Measurements from ENCODE around the gene GUCY1A1. TPM values are rescaled to one million over a fixed set of nuclear protein-coding genes. Genes with fewer than 3 reads are reported as not detected.

GUCY1A1 gene
- total RNA-seq, 1 donor from 2014 or later, result 1.0 TPM

- Mint-ChIP-seq H3K4me3 (ENCODE audit: unreplicated experiment) (no peak overlapping the region), H3K27ac (ENCODE audit: unreplicated experiment) (no peak overlapping the region), H3K9me3 (ENCODE audit: unreplicated experiment) (no peaks in the 10 kb centered on the region), H3K36me3 (ENCODE audit: low read depth, unreplicated experiment) (no peaks in the 10 kb centered on the region), H3K27me3 (ENCODE audit: low read depth, unreplicated experiment) (peaks cover 19% of the 10 kb centered on the region), H3K4me1 (ENCODE audit: low read depth, unreplicated experiment) (peaks cover 1% of the 10 kb centered on the region)
- H2AFZ ChIP-seq (ENCODE audit: low read depth, low read length), result no peak overlapping the region
- TF ChIP-seq EZH2 (IDR thresholded peaks at IDR 0.05; ENCODE audit: insufficient read depth, low read length) (no peak), CTCF (IDR thresholded peaks at IDR 0.05; ENCODE audit: insufficient read depth, low read depth, low read length) (no peak)
- DNase-seq (ENCODE audit: low read depth) (no peak), FAIRE-seq (no peak)
- no peaks in the 10 kb centered on the region for H3K36me3 ChIP-seq (ENCODE audit: insufficient read depth, low read length)
- peaks cover 6% of the 10 kb centered on the region for H3K27me3 ChIP-seq (ENCODE audit: insufficient read depth, low read length)
- no peaks in the 10 kb centered on the region for H4K20me1 ChIP-seq (ENCODE audit: insufficient read depth, low read length)
- no peak overlapping the region for H3K9ac ChIP-seq (ENCODE audit: low read length)
- no peak overlapping the region for H3K4me2 ChIP-seq (ENCODE audit: low read length)
- H3K4me1 ChIP-seq (ENCODE audit: insufficient read depth, low read length), result no peaks in the 10 kb centered on the region
- no peaks in the 10 kb centered on the region for H3K79me2 ChIP-seq (ENCODE audit: insufficient read depth, low read length)
- no peak overlapping the region for H3K4me3 ChIP-seq (ENCODE audit: insufficient read depth, low read depth, low read length)
- no peaks in the 10 kb centered on the region for H3K9me3 ChIP-seq (ENCODE audit: insufficient read depth, low read depth, low read length)
- no peak overlapping the region for H3K27ac ChIP-seq (ENCODE audit: low read depth, low read length)
Observed at GRCh38 chr4:155660436-155660835, 6.2 kb upstream of the GUCY1A1 start.

GRCh38 chr4:155665054-155665453 lies 1.6 kb upstream of the GUCY1A1 start:
- no peaks in the 10 kb centered on the region for H3K9me3 Mint-ChIP-seq (ENCODE audit: unreplicated experiment)
- Histone ChIP-seq H4K20me1 (ENCODE audit: insufficient read depth, low read length) (no peaks in the 10 kb centered on the region), H3K4me3 (ENCODE audit: insufficient read depth, low read depth, low read length) (no peak overlapping the region), H3K9me3 (ENCODE audit: insufficient read depth, low read depth, low read length) (no peaks in the 10 kb centered on the region), H3K27ac (ENCODE audit: low read depth, low read length) (no peak overlapping the region), H3K27me3 (ENCODE audit: insufficient read depth, low read length) (peaks cover 34% of the 10 kb centered on the region), H3K4me1 (ENCODE audit: insufficient read depth, low read length) (peaks cover 4% of the 10 kb centered on the region), H3K79me2 (ENCODE audit: insufficient read depth, low read length) (no peaks in the 10 kb centered on the region), H3K4me2 (ENCODE audit: low read length) (no peak overlapping the region), H3K36me3 (ENCODE audit: insufficient read depth, low read length) (no peaks in the 10 kb centered on the region), H3K9ac (ENCODE audit: low read length) (no peak overlapping the region), H2AFZ (ENCODE audit: low read depth, low read length) (no peak overlapping the region)
- no peaks in the 10 kb centered on the region for H3K36me3 Mint-ChIP-seq (ENCODE audit: low read depth, unreplicated experiment)
- H3K27ac Mint-ChIP-seq (ENCODE audit: unreplicated experiment), result no peak overlapping the region
- peaks cover 2% of the 10 kb centered on the region for H3K4me1 Mint-ChIP-seq (ENCODE audit: low read depth, unreplicated experiment)
- DNase-seq (ENCODE audit: low read depth) (no peak), FAIRE-seq (no peak)
- no peak overlapping the region for H3K4me3 Mint-ChIP-seq (ENCODE audit: unreplicated experiment)
- H3K27me3 Mint-ChIP-seq (ENCODE audit: low read depth, unreplicated experiment), result peaks cover 49% of the 10 kb centered on the region
- TF ChIP-seq EZH2 (IDR thresholded peaks at IDR 0.05; ENCODE audit: insufficient read depth, low read length), result no peak
- no peak for TF ChIP-seq CTCF (IDR thresholded peaks at IDR 0.05; ENCODE audit: insufficient read depth, low read depth, low read length)

- Mint-ChIP-seq H3K27ac (ENCODE audit: unreplicated experiment) (no peak overlapping the region), H3K27me3 (ENCODE audit: low read depth, unreplicated experiment) (peaks cover 59% of the 10 kb centered on the region)
- peak; percentile 6 for DNase-seq (ENCODE audit: low read depth)
Observed at GRCh38 chr4:155667222-155667567, 547 bp downstream of the GUCY1A1 start.

More at GRCh38 chr4:155667222-155667567, 547 bp downstream of the GUCY1A1 start:
- H3K4me2 ChIP-seq (ENCODE audit: low read length), result peak overlapping the region; percentile 99
- H3K9me3 ChIP-seq (ENCODE audit: insufficient read depth, low read depth, low read length), result no peaks in the 10 kb centered on the region
- Mint-ChIP-seq H3K9me3 (ENCODE audit: unreplicated experiment) (no peaks in the 10 kb centered on the region), H3K4me1 (ENCODE audit: low read depth, unreplicated experiment) (peaks cover 2% of the 10 kb centered on the region), H3K4me3 (ENCODE audit: unreplicated experiment) (peak overlapping the region; percentile 90), H3K36me3 (ENCODE audit: low read depth, unreplicated experiment) (no peaks in the 10 kb centered on the region)
- peak overlapping the region; percentile 90 for H2AFZ ChIP-seq (ENCODE audit: low read depth, low read length)
- H3K27ac ChIP-seq (ENCODE audit: low read depth, low read length), result no peak overlapping the region
- no peak for TF ChIP-seq CTCF (IDR thresholded peaks at IDR 0.05; ENCODE audit: insufficient read depth, low read depth, low read length)
- peak; percentile 56 for TF ChIP-seq EZH2 (IDR thresholded peaks at IDR 0.05; ENCODE audit: insufficient read depth, low read length)
- no peaks in the 10 kb centered on the region for H4K20me1 ChIP-seq (ENCODE audit: insufficient read depth, low read length)
- H3K27me3 ChIP-seq (ENCODE audit: insufficient read depth, low read length), result peaks cover 35% of the 10 kb centered on the region
- no peaks in the 10 kb centered on the region for H3K79me2 ChIP-seq (ENCODE audit: insufficient read depth, low read length)
- H3K4me3 ChIP-seq (ENCODE audit: insufficient read depth, low read depth, low read length), result peak overlapping the region; percentile 68
- peak overlapping the region; percentile 55 for H3K9ac ChIP-seq (ENCODE audit: low read length)
- FAIRE-seq, result no peak
- H3K4me1 ChIP-seq (ENCODE audit: insufficient read depth, low read length), result peaks cover 4% of the 10 kb centered on the region
- H3K36me3 ChIP-seq (ENCODE audit: insufficient read depth, low read length), result no peaks in the 10 kb centered on the region
